Esophagus muscularis mucosa (tissue), 3 donors: ENCODE results near the gene FEM1A.

Experiments
- CTCF ChIP-seq, 3 experiments: fragments of 200-600 bp in 2 of 3; fragments of 450-650 bp in 1 of 3; sonication (generic) in 2 of 3; IDR thresholded peaks; one replicate each; pipeline ENCODE4 v1.5.1; 2017 to 2019; ENCODE audit warnings: antibody characterized with exemption in 3 of 3, mild to moderate bottlenecking in 2 of 3, moderate library complexity in 1 of 3
- POLR2A ChIP-seq: fragments of 450-650 bp; IDR thresholded peaks from one replicate; pipeline ENCODE4 v1.6.1; 2017; ENCODE audit warnings: antibody characterized with exemption, moderate library complexity, mild to moderate bottlenecking, low read depth
- POLR2AphosphoS5 ChIP-seq, 2 donors: sonication (generic); formaldehyde crosslinking; IDR thresholded peaks; one replicate each; pipeline ENCODE4 v1.6.1; 2017; ENCODE audit warnings: antibody characterized with exemption in 2 of 2

GRCh38 chr19:4780860-4781259, 10.7 kb upstream of the FEM1A start:
- TF ChIP-seq POLR2A (no peak), CTCF (IDR thresholded peaks at IDR 0.05) (no peak), POLR2AphosphoS5 (IDR thresholded peaks at IDR 0.05) (no peak)
